Measurements from ENCODE around the gene ENTPD1.

ENTPD1 gene

GRCh38 chr10:95860166-95860940, 104.4 kb downstream of the ENTPD1 start:
- Histone ChIP-seq H3K4me1 (no peaks in the 10 kb centered on the region), H3K36me3 (no peaks in the 10 kb centered on the region), H3K9me3 (no peaks in the 10 kb centered on the region), H3K27me3 (no peaks in the 10 kb centered on the region), H3K4me3 (ENCODE audit: low read depth, low read length) (no peak overlapping the region)
- TF ChIP-seq CTCF (IDR thresholded peaks at IDR 0.05; ENCODE audit: low read depth, low read length) = no peak
- no peak for DNase-seq

GRCh38 chr10:95861386-95861785, 105.4 kb downstream of the ENTPD1 start:
- H3K9me3 ChIP-seq = no peaks in the 10 kb centered on the region
- DNase-seq = no peak
- no peak for TF ChIP-seq CTCF (IDR thresholded peaks at IDR 0.05; ENCODE audit: low read depth, low read length)
- no peaks in the 10 kb centered on the region for H3K4me1 ChIP-seq
- no peaks in the 10 kb centered on the region for H3K27me3 ChIP-seq
- H3K36me3 ChIP-seq = no peaks in the 10 kb centered on the region
- H3K4me3 ChIP-seq (ENCODE audit: low read depth, low read length) = no peak overlapping the region

GRCh38 chr10:95864906-95865813, 109.2 kb downstream of the ENTPD1 start:
- Histone ChIP-seq H3K9me3 (no peaks in the 10 kb centered on the region), H3K27me3 (no peaks in the 10 kb centered on the region), H3K36me3 (no peaks in the 10 kb centered on the region), H3K4me1 (no peaks in the 10 kb centered on the region), H3K4me3 (ENCODE audit: low read depth, low read length) (no peak overlapping the region)
- TF ChIP-seq CTCF (IDR thresholded peaks at IDR 0.05; ENCODE audit: low read depth, low read length) = peak; percentile 61
- peak; percentile 16 for DNase-seq

- Histone ChIP-seq H3K4me3 (ENCODE audit: low read depth, low read length) (no peak overlapping the region), H3K36me3 (no peaks in the 10 kb centered on the region), H3K9me3 (no peaks in the 10 kb centered on the region), H3K27me3 (no peaks in the 10 kb centered on the region), H3K4me1 (no peaks in the 10 kb centered on the region)
- no peak for DNase-seq
- TF ChIP-seq CTCF (IDR thresholded peaks at IDR 0.05; ENCODE audit: low read depth, low read length) = no peak
Observed at GRCh38 chr10:95865814-95866466, 110.0 kb downstream of the ENTPD1 start.

GRCh38 chr10:95866467-95866842, 110.5 kb downstream of the ENTPD1 start:
- Histone ChIP-seq H3K27me3 (no peaks in the 10 kb centered on the region), H3K9me3 (no peaks in the 10 kb centered on the region), H3K36me3 (no peaks in the 10 kb centered on the region), H3K4me1 (no peaks in the 10 kb centered on the region), H3K4me3 (ENCODE audit: low read depth, low read length) (no peak overlapping the region)
- DNase-seq = no peak
- no peak for TF ChIP-seq CTCF (IDR thresholded peaks at IDR 0.05; ENCODE audit: low read depth, low read length)

Measured in BE2C (cell line).